ENCODE measurements around the gene TMEM129.

GRCh38 chr4:1763070-1763549 is 42.0 kb upstream of the TMEM129 start:
- TF ChIP-seq EZH2 (IDR thresholded peaks at IDR 0.05; ENCODE audit: borderline replicate concordance, low read length) (no peak), CTCF (IDR thresholded peaks at IDR 0.05; ENCODE audit: low read length) (no peak)

All from OCI-LY1 (cell line).